Adrenal gland (tissue), 12 donors: ENCODE data around the gene NIF3L1. TPM values are rescaled to one million over a fixed set of nuclear protein-coding genes. Genes with fewer than 3 reads are reported as not detected.

ENCODE experiments used
- DNase-seq, 7 donors: peaks; one replicate each; pipeline ENCODE4 v3.0.0-alpha.2; 2019 to 2020
- H3K27ac ChIP-seq, 5 donors: fragments of 200-600 bp; sonication (generic) in 4 of 5; 1 replicate in 3 of 5; 2 replicates in 2 of 5; pipeline versions ENCODE4 v1.5.1 to v1.8.0; 2016 to 2020; ENCODE audit warnings: mild to moderate bottlenecking in 1 of 5
- H3K27me3 ChIP-seq: fragments of 200-600 bp; 2 replicates; pipeline ENCODE4 v1.8.0; 2021
- H3K36me3 ChIP-seq, 2 donors: fragments of 200-600 bp; replicated peaks in 1 of 2; 1 replicate in 1 of 2; 2 replicates in 1 of 2; pipeline versions ENCODE4 v1.5.1 to v1.8.0; 2018 to 2022
- H3K4me1 ChIP-seq, 2 donors: fragments of 200-600 bp; replicated peaks in 1 of 2; 1 replicate in 1 of 2; 2 replicates in 1 of 2; pipeline versions ENCODE4 v1.5.1 to v1.8.0; 2018 to 2021
- H3K4me3 ChIP-seq, 4 donors: fragments of 200-600 bp; sonication (generic) in 3 of 4; one replicate each; pipeline ENCODE4 v1.5.1; 2016 to 2018
- H3K9me3 ChIP-seq, 3 donors: fragments of 200-600 bp; sonication (generic) in 1 of 3; replicated peaks in 1 of 3; 1 replicate in 2 of 3; 2 replicates in 1 of 3; pipeline versions ENCODE4 v1.5.1 to v1.8.0; 2016 to 2021
- CTCF ChIP-seq, 6 experiments: fragments of 450-650 bp in 4 of 6; fragments of 200-600 bp in 2 of 6; sonication (generic) in 1 of 6; IDR thresholded peaks; 1 replicate in 5 of 6; 2 replicates in 1 of 6; pipeline versions ENCODE4 v1.5.1 to v1.8.0; 2016 to 2021; ENCODE audit warnings: antibody characterized with exemption in 6 of 6, mild to moderate bottlenecking in 2 of 6, moderate library complexity in 1 of 6
- POLR2A ChIP-seq, 2 donors: fragments of 450-650 bp; IDR thresholded peaks; one replicate each; pipeline ENCODE4 v1.6.1; 2017; ENCODE audit warnings: antibody characterized with exemption in 2 of 2, mild to moderate bottlenecking in 2 of 2, moderate library complexity in 1 of 2
- WGBS, 4 donors: extraction: QIAGEN DNeasy Blood & Tissue Kit in 2 of 4; methylation state at CpG; one replicate each; pipeline versions ENCODE4 v1.1.5 to v1.1.7; 2013 to 2017; 5-methylcytosine and 5-hydroxymethylcytosine counted together
- intact Hi-C, 2 donors: fragments of 100-400 bp; cut with DNase I; formaldehyde crosslinking; loops; one replicate each; pipeline versions ENCODE4 v1.14.1 to v1.15.0; 2022 to 2023
- polyA plus RNA-seq, 3 donors: library from polyadenylated mRNA; stranded (reverse); fragments of 200-250 nt in 2 of 3; fragments of 350-450 nt in 1 of 3; fragmentation: Illumina TruSeq in 1 of 3; extraction: RNeasy Lipid Tissue Mini Kit (QIAGEN cat#74804) in 1 of 3; gene quantifications; one replicate each; pipeline ENCODE4 v1.2.3, GENCODE V29; 2013 to 2014
- total RNA-seq, 9 donors: library from RNA; depleted of rRNA in 4 of 9; stranded (reverse); fragments of >200 nt in 4 of 9; fragments of 120-200 nt in 1 of 9; fragmentation: NEBNext Ultra II Directional in 1 of 9; extraction: Animal tissue kit (Norgen Biotek cat#: 25700) in 1 of 9; gene quantifications; one replicate each; pipeline versions ENCODE4 v1.1.0 to v1.2.4, GENCODE V29; 2013 to 2023
- donor health status: healthy with polysubstance abuse.
- donor health status: Bipolar disorder and iron deficiency.
- donor health status: DM: yes; HTN: yes; CAD: no.
- donor health status: DM: no; HTN: no; CAD: no.
- donor health status: DM: no; HTN: no; CAD: no.
- donor health status: DM: yes; HTN: yes; CAD: no.

NIF3L1 gene
- total and polyA plus RNA-seq, 12 donors, result 10.1 to 60.1 (median 24.7) TPM

- Histone ChIP-seq H3K36me3 (peaks cover 0 to 50% of the 10 kb centered on the region in 2 donors), H3K4me1 (no peaks in the 10 kb centered on the region), H3K27ac (no peak overlapping the region), H3K9me3 (no peaks in the 10 kb centered on the region), H3K4me3 (no peak overlapping the region), H3K27me3 (no peaks in the 10 kb centered on the region)
- 69 to 78% (median 74%) methylated on average over 2 of the region's 2 CpGs for WGBS, 4 donors
- TF ChIP-seq CTCF (IDR thresholded peaks at IDR 0.05) (no peak), POLR2A (IDR thresholded peaks at IDR 0.05) (no peak)
- intact Hi-C loops, result no loop called here
- no peak for DNase-seq
Measured at GRCh38 chr2:200929334-200930249, 40.4 kb downstream of the NIF3L1 start.

DNA sequence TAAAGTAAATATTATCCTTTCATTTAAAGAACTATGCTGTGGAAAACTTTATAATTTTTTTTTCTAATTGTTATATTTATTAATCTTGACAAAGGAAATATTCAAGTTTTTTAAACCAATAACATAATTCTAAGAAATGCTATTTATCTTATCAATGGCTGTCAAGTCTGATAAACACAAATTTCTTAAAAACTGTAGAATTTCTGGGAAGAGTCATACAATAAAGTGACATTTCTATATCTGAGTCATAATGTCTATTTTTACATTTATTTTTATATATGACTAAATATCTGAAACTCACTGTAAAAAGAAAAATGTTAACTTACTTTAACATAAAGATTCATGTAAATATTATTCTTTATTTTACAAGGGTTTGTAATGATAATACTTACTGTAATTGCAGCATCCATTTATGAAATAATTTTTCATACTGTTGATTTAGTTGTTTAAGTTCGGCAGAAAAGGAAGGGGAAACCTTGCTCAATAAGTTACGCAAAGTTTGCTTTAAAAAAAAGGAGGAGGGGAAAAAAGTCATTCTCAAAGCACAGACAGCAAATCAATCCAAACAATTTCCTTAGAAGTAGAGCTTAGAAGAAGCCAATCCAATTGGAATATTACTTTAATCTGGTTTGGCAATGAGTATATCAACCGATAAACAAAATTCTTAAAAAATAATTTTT, 41.9 kb downstream of the NIF3L1 start:
- WGBS, 4 donors, result 71 to 83% (median 80%) methylated on average over 3 of the region's 3 CpGs
- intact Hi-C loops, result no loop called here
- TF ChIP-seq POLR2A (IDR thresholded peaks at IDR 0.05), result no peak
- no peak for TF ChIP-seq CTCF (IDR thresholded peaks at IDR 0.05)

GRCh38 chr2:200939832-200940231, 50.7 kb downstream of the NIF3L1 start:
- TF ChIP-seq POLR2A (IDR thresholded peaks at IDR 0.05), result no peak
- TF ChIP-seq CTCF (IDR thresholded peaks at IDR 0.05), result no peak
- Histone ChIP-seq H3K4me1 (no peaks in the 10 kb centered on the region), H3K4me3 (no peak overlapping the region), H3K36me3 (peaks cover 0 to 50% of the 10 kb centered on the region in 2 donors), H3K27me3 (no peaks in the 10 kb centered on the region), H3K9me3 (no peaks in the 10 kb centered on the region), H3K27ac (no peak overlapping the region)
- 89 to 100% (median 98%) methylated on average over 1 of the region's 1 CpG for WGBS, 4 donors
- intact Hi-C loops, result no loop called here
- DNase-seq, result no peak

More for the DNA sequence above, 41.9 kb downstream of the NIF3L1 start:
- Histone ChIP-seq H3K36me3 (peaks cover 0 to 45% of the 10 kb centered on the region in 2 donors), H3K27me3 (no peaks in the 10 kb centered on the region), H3K4me3 (no peak overlapping the region), H3K9me3 (no peaks in the 10 kb centered on the region), H3K27ac (no peak overlapping the region), H3K4me1 (no peaks in the 10 kb centered on the region)
- no peak for DNase-seq

DNA sequence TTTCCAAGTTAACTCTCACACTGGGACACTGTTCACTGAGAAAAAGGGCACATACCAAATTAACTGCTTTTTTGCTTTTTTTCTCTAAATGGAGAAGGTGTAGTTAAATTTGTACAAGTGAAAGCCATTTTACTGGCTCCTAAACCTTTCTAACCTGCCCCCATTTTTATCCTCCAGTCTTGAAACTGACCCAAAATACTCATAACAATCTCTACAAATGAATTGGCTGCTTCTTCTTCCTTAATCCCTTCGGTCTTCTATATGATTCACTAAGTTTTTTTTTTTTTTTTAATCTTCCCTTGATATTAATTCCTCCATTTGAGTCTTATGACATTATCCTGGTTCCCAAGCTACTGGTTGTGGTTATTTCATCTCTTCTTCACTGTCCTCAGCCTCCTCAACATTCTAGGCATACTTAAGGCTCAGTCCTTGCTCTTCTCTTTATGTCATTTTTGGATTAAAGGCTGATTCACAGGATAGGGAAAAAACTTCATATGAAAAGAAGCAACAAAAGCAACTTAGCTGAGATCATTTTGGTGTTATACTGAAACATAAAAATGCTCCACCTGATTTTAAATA, 54.4 kb downstream of the NIF3L1 start:
- Histone ChIP-seq H3K9me3 (no peaks in the 10 kb centered on the region), H3K4me1 (no peaks in the 10 kb centered on the region), H3K36me3 (peaks cover 0 to 55% of the 10 kb centered on the region in 2 donors), H3K4me3 (no peak overlapping the region), H3K27ac (no peak overlapping the region), H3K27me3 (no peaks in the 10 kb centered on the region)
- 81 to 91% (median 89%) methylated on average over 1 of the region's 1 CpG for WGBS, 4 donors
- DNase-seq, result no peak
- intact Hi-C loops, result no loop called here
- TF ChIP-seq CTCF (IDR thresholded peaks at IDR 0.05) (no peak), POLR2A (IDR thresholded peaks at IDR 0.05) (no peak)
